CD14-positive monocyte (primary cell): Measurements from ENCODE around the gene TEF. TPM values are rescaled to one million over a fixed set of nuclear protein-coding genes. Genes with fewer than 3 reads are reported as not detected.
A peak's percentile ranks its signal among the peaks of the same experiment; 100 is the strongest.

ENCODE experiments used
- DNase-seq, 3 donors: peaks; one replicate each; pipeline ENCODE4 v3.0.0-alpha.2; 2011 to 2022
- H2AFZ ChIP-seq: 2 replicates; pipeline ENCODE4 v1.6.0; 2012; ENCODE audit warnings: mild to moderate bottlenecking, low read depth, low read length, inconsistent platforms; ENCODE audit not compliant: insufficient read depth, poor library complexity, severe bottlenecking
- H3K27ac ChIP-seq, 2 donors: 1 replicate in 1 of 2; 2 replicates in 1 of 2; pipeline ENCODE4 v1.5.1; 2012 to 2013; ENCODE audit warnings: low read length in 2 of 2, control low read depth in 1 of 2, inconsistent platforms in 1 of 2, low read depth in 1 of 2, mild to moderate bottlenecking in 1 of 2
- H3K27me3 ChIP-seq, 2 donors: one replicate each; pipeline versions ENCODE4 v1.6.0 to v1.6.1; 2011 to 2013; ENCODE audit warnings: low read length in 2 of 2; ENCODE audit not compliant: control insufficient read depth in 2 of 2, insufficient read depth in 2 of 2
- H3K36me3 ChIP-seq, 2 donors: replicated peaks in 1 of 2; 1 replicate in 1 of 2; 2 replicates in 1 of 2; pipeline versions ENCODE4 v1.5.1 to v1.6.1; 2012 to 2013; ENCODE audit warnings: low read length in 2 of 2, control low read depth in 1 of 2, inconsistent platforms in 1 of 2, mild to moderate bottlenecking in 1 of 2; ENCODE audit not compliant: insufficient read depth in 2 of 2, control insufficient read depth in 1 of 2
- H3K4me1 ChIP-seq, 2 donors: 1 replicate in 1 of 2; 2 replicates in 1 of 2; pipeline versions ENCODE4 v1.5.1 to v1.6.1; 2012 to 2013; ENCODE audit warnings: low read length in 2 of 2, control low read depth in 1 of 2, inconsistent platforms in 1 of 2, mild to moderate bottlenecking in 1 of 2, moderate library complexity in 1 of 2; ENCODE audit not compliant: insufficient read depth in 2 of 2, control insufficient read depth in 1 of 2
- H3K4me2 ChIP-seq: replicated peaks from 2 replicates; pipeline ENCODE3; 2012; ENCODE audit warnings: low read length, moderate library complexity, mild to moderate bottlenecking; ENCODE audit not compliant: poor library complexity, severe bottlenecking; ENCODE audit errors: extremely low read depth
- H3K4me3 ChIP-seq, 3 experiments: fragments of 200-600 bp in 1 of 3; sonication (generic) in 1 of 3; replicated peaks in 1 of 3; 1 replicate in 2 of 3; 2 replicates in 1 of 3; pipeline ENCODE4 v1.5.1; 2011 to 2013; ENCODE audit warnings: low read length in 3 of 3, mild to moderate bottlenecking in 3 of 3, control low read depth in 2 of 3, low read depth in 2 of 3, inconsistent platforms in 1 of 3, moderate library complexity in 1 of 3
- H3K79me2 ChIP-seq: 2 replicates; pipeline ENCODE4 v1.6.0; 2012; ENCODE audit warnings: mild to moderate bottlenecking, control low read depth, inconsistent platforms, low read length, moderate library complexity; ENCODE audit not compliant: insufficient read depth
- H3K9ac ChIP-seq: 2 replicates; pipeline ENCODE4 v1.6.0; 2017; ENCODE audit warnings: low read length, mild to moderate bottlenecking; ENCODE audit not compliant: insufficient read depth, poor library complexity, severe bottlenecking
- H3K9me3 ChIP-seq, 2 donors: replicated peaks in 1 of 2; 1 replicate in 1 of 2; 2 replicates in 1 of 2; pipeline versions ENCODE4 v1.5.1 to v1.6.1; 2012 to 2013; ENCODE audit warnings: low read length in 2 of 2, control low read depth in 1 of 2; ENCODE audit not compliant: control insufficient read depth in 1 of 2, insufficient read depth in 1 of 2
- H4K20me1 ChIP-seq: 2 replicates; pipeline ENCODE4 v1.6.0; 2012; ENCODE audit warnings: mild to moderate bottlenecking, low read length, control low read depth, moderate library complexity; ENCODE audit not compliant: insufficient read depth
- H3K27ac Mint-ChIP-seq, 7 donors: one replicate each; pipeline ENCODE4 v1.8.0; 2020; ENCODE audit warnings: mild to moderate bottlenecking in 7 of 7, mixed read lengths in 7 of 7, moderate library complexity in 6 of 7, inconsistent platforms in 2 of 7
- H3K27me3 Mint-ChIP-seq, 3 donors: one replicate each; pipeline ENCODE4 v1.8.0; 2021 to 2022; ENCODE audit warnings: low read depth in 3 of 3, mild to moderate bottlenecking in 3 of 3, mixed read lengths in 3 of 3, moderate library complexity in 3 of 3, inconsistent platforms in 1 of 3
- H3K36me3 Mint-ChIP-seq, 2 donors: one replicate each; pipeline ENCODE4 v1.8.0; 2020; ENCODE audit warnings: mixed read lengths in 2 of 2, inconsistent platforms in 1 of 2, mild to moderate bottlenecking in 1 of 2
- H3K4me1 Mint-ChIP-seq: one replicate; pipeline ENCODE4 v1.8.0; 2020; ENCODE audit warnings: mild to moderate bottlenecking, mixed read lengths
- H3K4me3 Mint-ChIP-seq, 2 donors: one replicate each; pipeline ENCODE4 v1.8.0; 2020; ENCODE audit warnings: mild to moderate bottlenecking in 2 of 2, mixed read lengths in 2 of 2, moderate library complexity in 1 of 2
- H3K9me3 Mint-ChIP-seq, 7 donors: one replicate each; pipeline ENCODE4 v1.8.0; 2020 to 2022; ENCODE audit warnings: mixed read lengths in 7 of 7, mild to moderate bottlenecking in 6 of 7, moderate library complexity in 6 of 7, inconsistent platforms in 2 of 7
- CTCF ChIP-seq: fragments of 200-600 bp; IDR thresholded peaks from one replicate; pipeline ENCODE4 v1.8.0; 2022; ENCODE audit warnings: antibody characterized with exemption, mild to moderate bottlenecking
- WGBS: methylation state at CpG from one replicate; pipeline ENCODE4 v1.1.5; 2013; ENCODE audit warnings: missing lambda C conversion rate; ENCODE audit not compliant: insufficient coverage; 5-methylcytosine and 5-hydroxymethylcytosine counted together
- intact Hi-C, 2 donors: fragments of 100-400 bp; cut with micrococcal nuclease; formaldehyde crosslinking; loops; one replicate each; pipeline versions ENCODE4 v1.15.0 to v1.15.1; 2023
- polyA plus RNA-seq, 3 donors: library from polyadenylated mRNA; depleted of rRNA in 1 of 3; unstranded in 2 of 3; stranded (reverse) in 1 of 3; fragments of 300-500 nt in 2 of 3; fragments of >200 nt in 1 of 3; fragmentation: Illumina TruSeq in 2 of 3; gene quantifications; 1 replicate in 2 of 3; 2 replicates in 1 of 3; pipeline ENCODE4 v1.2.3, GENCODE V29; 2012 to 2021

The TEF gene
- polyA plus RNA-seq, 3 donors: 0.71 to 1.7 (median 1.1) TPM

GRCh38 chr22:41368543-41369423 is 13.0 kb upstream of the TEF start:
- 96% methylated on average over 15 of the region's 19 CpGs for WGBS
- H3K27me3 Mint-ChIP-seq: peaks cover 0 to 6% (median 5%) of the 10 kb centered on the region in 3 donors

GRCh38 chr22:41369424-41369745 is 12.4 kb upstream of the TEF start:
- Histone ChIP-seq H2AFZ (no peak overlapping the region), H3K4me2 (no peak overlapping the region), H3K27ac (no peak overlapping the region), H3K4me1 (peaks cover 11 to 13% of the 10 kb centered on the region in 2 donors), H3K9me3 (no peaks in the 10 kb centered on the region), H3K4me3 (no peak overlapping the region), H3K9ac (no peak overlapping the region), H3K36me3 (no peaks in the 10 kb centered on the region), H3K27me3 (no peaks in the 10 kb centered on the region), H4K20me1 (no peaks in the 10 kb centered on the region), H3K79me2 (no peaks in the 10 kb centered on the region)
- TF ChIP-seq CTCF: no peak
- no peak for DNase-seq
- Mint-ChIP-seq H3K27me3 (peaks cover 0 to 6% (median 5%) of the 10 kb centered on the region in 3 donors), H3K27ac (no peak overlapping the region), H3K4me1 (peaks cover 15% of the 10 kb centered on the region), H3K4me3 (no peak overlapping the region), H3K9me3 (peaks cover 0 to 2% (median 0%) of the 10 kb centered on the region in 7 donors), H3K36me3 (no peaks in the 10 kb centered on the region)
- no CpG with 5 or more reads among the region's 3 CpGs for WGBS
- intact Hi-C loops: no loop called here

More at GRCh38 chr22:41368543-41369423, 13.0 kb upstream of the TEF start:
- Histone ChIP-seq H3K9ac (no peak overlapping the region), H3K36me3 (no peaks in the 10 kb centered on the region), H3K4me1 (peaks cover 11 to 13% of the 10 kb centered on the region in 2 donors), H3K9me3 (no peaks in the 10 kb centered on the region), H3K4me3 (no peak overlapping the region), H4K20me1 (no peaks in the 10 kb centered on the region), H3K79me2 (no peaks in the 10 kb centered on the region), H3K27me3 (no peaks in the 10 kb centered on the region), H3K27ac (no peak overlapping the region), H3K4me2 (no peak overlapping the region), H2AFZ (no peak overlapping the region)
- H3K4me3 Mint-ChIP-seq: no peak overlapping the region
- DNase-seq: no peak
- no peak for TF ChIP-seq CTCF
- H3K27ac Mint-ChIP-seq: peak overlapping the region in 1 of 7 donors; percentile 42
- H3K36me3 Mint-ChIP-seq: no peaks in the 10 kb centered on the region
- intact Hi-C loops: no loop called here
- H3K4me1 Mint-ChIP-seq: peaks cover 15% of the 10 kb centered on the region
- H3K9me3 Mint-ChIP-seq: peaks cover 0 to 2% (median 0%) of the 10 kb centered on the region in 7 donors
